Dendritic cell treated with granulocyte-macrophage colony-stimulating factor and Interleukin-4, amounts not matched to agents 40 ng/mL and 50 ng/mL, for 4 days (primary cell): Measurements from ENCODE around the gene ATAD3A.
"Not testable (repeated sequence)": the region's sequence is repeated elsewhere in the genome, so short reads cannot be mapped to it uniquely, and the experiment has no call there.

Source experiments
- H3K27ac Mint-ChIP-seq: one replicate; pipeline ENCODE4 v1.8.0; 2022; ENCODE audit warnings: mild to moderate bottlenecking, mixed read lengths
- H3K27me3 Mint-ChIP-seq: one replicate; pipeline ENCODE4 v1.8.0; 2022; ENCODE audit warnings: mild to moderate bottlenecking, mixed read lengths
- H3K36me3 Mint-ChIP-seq: one replicate; pipeline ENCODE4 v1.8.0; 2022; ENCODE audit warnings: low read depth, mixed read lengths
- H3K4me1 Mint-ChIP-seq: one replicate; pipeline ENCODE4 v1.8.0; 2022; ENCODE audit warnings: low read depth, mixed read lengths
- H3K4me3 Mint-ChIP-seq: one replicate; pipeline ENCODE4 v1.8.0; 2022; ENCODE audit warnings: mild to moderate bottlenecking, moderate library complexity, mixed read lengths
- H3K9me3 Mint-ChIP-seq: one replicate; pipeline ENCODE4 v1.8.0; 2022; ENCODE audit warnings: mixed read lengths
- intact Hi-C: fragments of 100-400 bp; cut with micrococcal nuclease; formaldehyde crosslinking; loops from one replicate; pipeline ENCODE4 v1.15.0; 2022

Gene ATAD3A

DNA sequence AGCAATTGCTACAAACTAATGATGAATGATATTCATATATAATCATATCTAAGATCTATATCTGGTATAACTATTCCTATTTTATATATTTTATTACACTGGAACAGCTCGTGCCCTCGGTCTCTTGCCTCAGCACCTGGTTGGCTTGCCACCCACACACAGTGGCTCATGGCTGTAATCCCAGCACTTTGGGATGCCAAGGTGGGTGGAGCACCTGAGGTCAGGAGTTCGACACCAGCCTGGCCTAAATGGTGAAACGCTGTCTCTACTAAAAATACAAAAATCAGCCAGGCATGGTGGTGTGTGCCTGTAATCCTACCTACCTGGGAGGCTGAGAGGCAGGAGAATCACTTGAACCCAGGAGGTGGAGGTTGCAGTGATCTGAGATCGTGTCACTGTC is 6.2 kb upstream of the ATAD3A start:
- H3K9me3 Mint-ChIP-seq, intact Hi-C loops, H3K27me3 Mint-ChIP-seq, H3K36me3 Mint-ChIP-seq, H3K4me3 Mint-ChIP-seq: not testable (repeated sequence)
- Mint-ChIP-seq H3K27ac (peak overlapping the region; percentile 96), H3K4me1 (peaks cover 16% of the 10 kb centered on the region)

DNA sequence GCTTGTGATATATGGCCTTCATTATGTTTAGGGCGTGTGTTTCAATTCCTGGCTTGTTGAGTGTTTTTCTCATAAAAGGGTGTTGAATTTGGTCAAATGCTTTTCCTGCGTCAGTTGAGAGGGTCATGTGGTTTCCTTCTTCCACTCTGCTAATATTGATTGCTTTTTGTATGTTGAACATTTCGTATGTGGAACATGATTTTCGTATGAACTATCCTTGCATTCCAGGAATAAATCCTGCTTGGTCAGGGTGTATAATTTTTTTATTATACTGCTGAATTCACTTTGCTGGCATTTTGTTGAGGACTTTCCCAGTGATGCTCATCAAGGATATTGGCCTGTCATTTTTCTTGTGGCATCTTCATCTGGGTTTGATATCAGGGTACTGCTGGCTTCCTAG is 4.7 kb upstream of the ATAD3A start:
- no peak overlapping the region for H3K4me3 Mint-ChIP-seq
- no peaks in the 10 kb centered on the region for H3K27me3 Mint-ChIP-seq
- H3K4me1 Mint-ChIP-seq = peaks cover 20% of the 10 kb centered on the region
- no peak overlapping the region for H3K27ac Mint-ChIP-seq
- H3K9me3 Mint-ChIP-seq = no peaks in the 10 kb centered on the region
- intact Hi-C loops = no loop called here
- peaks cover 10% of the 10 kb centered on the region for H3K36me3 Mint-ChIP-seq

DNA sequence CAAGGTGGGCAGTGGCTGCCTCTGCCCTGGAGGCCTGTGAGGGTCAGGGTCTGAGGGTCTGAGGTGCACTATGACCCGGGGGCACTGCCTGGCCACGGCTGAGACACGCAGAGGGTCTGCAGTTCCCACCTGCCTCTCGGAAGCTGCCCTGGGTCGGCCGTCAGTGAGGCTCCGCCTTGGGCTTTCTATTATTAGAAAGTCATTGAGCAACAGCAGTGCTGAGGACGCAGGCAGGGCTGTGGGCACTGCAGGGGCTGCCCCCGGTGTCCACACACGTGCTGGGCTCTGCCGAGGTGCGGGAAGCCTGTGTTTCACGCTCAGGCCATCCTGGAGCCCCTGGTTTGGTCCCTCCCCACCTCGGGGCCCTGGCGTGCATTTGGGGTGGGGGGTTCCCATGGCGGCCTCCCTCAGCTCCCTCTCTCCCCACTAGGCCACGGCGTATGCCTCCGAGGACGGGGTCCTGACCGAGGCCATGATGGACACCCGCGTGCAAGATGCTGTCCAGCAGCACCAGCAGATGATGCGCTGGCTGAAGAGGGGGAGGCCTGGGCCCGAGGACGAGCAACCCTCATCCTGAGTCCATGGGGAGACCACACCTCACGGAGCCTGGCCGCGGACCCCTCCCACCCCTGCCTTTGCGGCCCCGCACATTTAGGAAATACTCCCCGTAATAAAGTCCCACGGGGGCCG is 3.0 kb upstream of the ATAD3A start:
- intact Hi-C loops, H3K9me3 Mint-ChIP-seq, H3K27me3 Mint-ChIP-seq, H3K4me3 Mint-ChIP-seq, H3K27ac Mint-ChIP-seq: not testable (repeated sequence)
- peaks cover 26% of the 10 kb centered on the region for H3K4me1 Mint-ChIP-seq
- H3K36me3 Mint-ChIP-seq = peaks cover 10% of the 10 kb centered on the region

DNA sequence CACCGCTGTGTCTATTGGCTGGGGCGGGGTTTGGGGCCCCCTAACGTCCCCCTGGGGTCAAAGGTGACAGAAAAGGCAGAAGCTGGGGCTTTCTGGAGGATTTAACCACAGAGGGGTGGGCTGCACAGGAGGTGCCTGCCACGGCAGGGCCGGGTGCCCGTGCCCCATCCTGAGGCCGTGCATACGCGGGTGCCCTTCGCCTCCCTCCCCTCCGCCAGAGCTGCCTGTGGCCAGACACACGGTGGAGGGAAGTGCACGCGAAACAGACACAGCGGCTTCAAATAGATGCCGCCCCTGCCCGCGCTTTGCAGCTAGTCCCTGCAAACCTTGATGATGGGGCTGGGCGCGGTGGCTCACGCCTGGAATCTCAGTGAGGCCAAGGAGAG is 2.5 kb upstream of the ATAD3A start:
- H3K4me3 Mint-ChIP-seq, intact Hi-C loops, H3K9me3 Mint-ChIP-seq, H3K27ac Mint-ChIP-seq, H3K27me3 Mint-ChIP-seq: not testable (repeated sequence)
- Mint-ChIP-seq H3K4me1 (peaks cover 27% of the 10 kb centered on the region), H3K36me3 (peaks cover 10% of the 10 kb centered on the region)

DNA sequence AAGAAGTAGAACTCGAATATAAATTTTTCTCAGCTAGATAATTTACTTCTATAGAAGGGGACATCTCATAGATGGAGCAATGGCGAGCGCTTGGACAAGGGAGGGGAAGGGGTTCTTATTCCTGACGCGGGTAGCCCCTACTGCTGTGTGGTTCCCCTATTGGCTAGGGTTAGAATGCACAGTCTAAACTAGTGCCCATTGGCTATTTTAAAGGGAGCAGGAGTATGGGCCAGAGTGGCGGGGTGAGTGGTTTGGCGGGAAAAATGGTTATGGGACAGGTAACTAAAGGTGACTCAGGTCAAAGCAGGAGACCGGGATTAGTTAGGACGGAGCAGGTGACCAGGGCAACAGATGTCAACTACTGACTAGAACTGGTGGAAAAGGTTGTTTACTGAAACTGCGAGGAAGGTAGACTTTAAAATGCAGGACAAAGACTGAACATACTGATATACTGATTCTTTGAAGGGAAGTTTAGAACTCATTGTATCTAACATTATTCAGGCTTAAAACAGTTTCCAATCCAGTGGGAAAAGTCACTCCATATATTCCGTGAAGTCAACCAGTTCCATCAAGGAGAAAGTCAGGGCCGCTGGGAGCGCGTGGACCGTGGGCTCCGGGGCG is 940 bp upstream of the ATAD3A start:
- no peaks in the 10 kb centered on the region for H3K9me3 Mint-ChIP-seq
- H3K4me3 Mint-ChIP-seq = peak overlapping the region; percentile 91
- H3K36me3 Mint-ChIP-seq = peaks cover 22% of the 10 kb centered on the region
- intact Hi-C loops = loop anchor here (5.0 kb wide), 1 partner anchor 106 kb away; the partner anchor contains the start of gene MIB2
- H3K4me1 Mint-ChIP-seq = peaks cover 14% of the 10 kb centered on the region
- H3K27ac Mint-ChIP-seq = peak overlapping the region; percentile 89
- no peaks in the 10 kb centered on the region for H3K27me3 Mint-ChIP-seq

DNA sequence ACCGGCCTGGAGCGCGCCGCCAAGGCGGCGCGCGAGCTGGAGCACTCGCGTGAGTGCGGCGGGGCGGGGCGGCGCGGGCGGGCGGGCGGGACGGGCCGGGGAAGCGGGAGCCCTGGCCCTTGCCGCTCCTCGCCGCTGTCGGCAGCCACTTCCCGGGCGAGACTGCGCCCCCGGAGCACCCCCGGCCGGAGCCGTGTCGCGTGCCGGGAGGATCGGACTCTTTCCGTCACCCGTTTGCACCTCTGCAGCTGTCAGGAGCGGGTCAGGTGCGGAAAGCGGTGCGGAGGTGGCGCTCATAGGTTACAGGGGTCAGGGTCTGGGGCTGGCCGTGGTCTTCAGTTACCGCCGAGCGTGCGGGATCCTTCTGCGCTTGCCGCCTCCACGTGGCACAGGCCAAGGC is 463 bp downstream of the ATAD3A start:
- not testable (repeated sequence) for H3K9me3 Mint-ChIP-seq, H3K27me3 Mint-ChIP-seq
- intact Hi-C loops = loop anchor here (5.0 kb wide), 1 partner anchor 105 kb away; the partner anchor contains the start of gene MIB2
- Mint-ChIP-seq H3K36me3 (peaks cover 34% of the 10 kb centered on the region), H3K4me3 (peak overlapping the region; percentile 72), H3K4me1 (peaks cover 14% of the 10 kb centered on the region), H3K27ac (peak overlapping the region; percentile 89)

DNA sequence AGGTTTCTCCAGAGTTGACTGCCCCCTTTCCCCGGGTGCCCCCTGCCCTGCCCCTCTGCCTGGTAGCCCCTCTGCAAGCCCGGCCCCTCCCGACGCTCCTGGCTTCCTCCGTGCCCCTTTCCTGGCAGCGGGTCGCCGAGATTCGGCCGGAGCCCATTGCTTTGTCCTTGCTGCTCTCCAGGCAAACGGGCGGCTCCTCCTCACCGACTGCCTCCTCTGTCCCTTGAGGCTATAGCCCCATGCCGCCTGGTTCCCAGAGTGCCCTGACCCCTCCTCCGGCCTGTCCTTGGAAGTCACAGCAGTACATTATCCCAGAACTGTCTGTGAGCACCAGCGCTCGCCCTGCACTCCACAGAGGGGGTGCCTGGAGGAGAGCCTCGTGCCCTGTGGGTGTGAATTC is 1.7 kb downstream of the ATAD3A start:
- H3K4me1 Mint-ChIP-seq = peaks cover 14% of the 10 kb centered on the region
- not testable (repeated sequence) for H3K27ac Mint-ChIP-seq, H3K9me3 Mint-ChIP-seq, H3K27me3 Mint-ChIP-seq
- peak overlapping the region; percentile 53 for H3K4me3 Mint-ChIP-seq
- intact Hi-C loops = loop anchor here (5.0 kb wide), 1 partner anchor 104 kb away; the partner anchor contains the start of gene MIB2
- peaks cover 46% of the 10 kb centered on the region for H3K36me3 Mint-ChIP-seq

DNA sequence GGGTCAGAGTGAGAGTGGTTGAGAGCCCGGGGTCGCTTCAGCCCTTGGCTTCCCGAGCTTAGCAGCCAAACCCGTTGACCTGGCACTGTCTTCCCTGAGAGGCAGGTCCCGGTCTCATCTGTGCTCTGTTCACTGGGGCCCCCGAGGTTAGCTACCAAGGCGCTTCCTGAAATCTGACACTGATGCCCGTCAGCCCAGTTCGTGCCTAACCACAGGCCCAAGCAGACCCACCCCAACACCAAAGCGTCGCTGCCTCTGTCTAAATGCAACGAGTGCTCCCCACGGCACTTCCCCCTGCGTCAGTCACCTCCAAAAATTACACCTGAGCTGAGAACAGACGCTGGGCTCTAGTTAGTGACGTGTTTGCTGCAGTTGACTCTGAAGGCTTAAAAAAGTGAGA is 2.4 kb downstream of the ATAD3A start:
- peaks cover 14% of the 10 kb centered on the region for H3K4me1 Mint-ChIP-seq
- H3K4me3 Mint-ChIP-seq, H3K27me3 Mint-ChIP-seq, H3K9me3 Mint-ChIP-seq, H3K27ac Mint-ChIP-seq: not testable (repeated sequence)
- peaks cover 50% of the 10 kb centered on the region for H3K36me3 Mint-ChIP-seq
- intact Hi-C loops = loop anchor here (5.0 kb wide), 1 partner anchor 103 kb away; the partner anchor contains the start of gene MIB2

DNA sequence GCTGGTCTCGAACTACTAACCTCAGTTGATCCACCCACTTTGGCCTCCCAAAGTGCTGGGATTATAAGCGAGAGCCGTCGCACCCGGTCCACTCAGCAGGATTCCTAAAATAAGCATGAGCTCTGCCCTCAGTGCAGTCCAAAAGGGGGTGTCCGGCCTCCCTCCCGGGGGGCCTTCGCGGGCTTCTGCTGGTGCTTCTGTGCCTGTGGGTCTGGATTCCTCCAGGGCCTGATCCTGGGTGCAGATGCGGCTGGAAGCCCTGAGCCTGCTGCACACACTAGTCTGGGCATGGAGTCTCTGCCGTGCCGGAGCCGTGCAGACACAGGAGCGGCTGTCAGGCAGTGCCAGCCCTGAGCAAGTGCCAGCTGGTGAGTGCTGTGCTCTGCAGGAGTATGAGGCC is 5.0 kb downstream of the ATAD3A start:
- H3K27me3 Mint-ChIP-seq, H3K27ac Mint-ChIP-seq, H3K4me3 Mint-ChIP-seq, intact Hi-C loops, H3K9me3 Mint-ChIP-seq, H3K4me1 Mint-ChIP-seq: not testable (repeated sequence)
- peaks cover 67% of the 10 kb centered on the region for H3K36me3 Mint-ChIP-seq

DNA sequence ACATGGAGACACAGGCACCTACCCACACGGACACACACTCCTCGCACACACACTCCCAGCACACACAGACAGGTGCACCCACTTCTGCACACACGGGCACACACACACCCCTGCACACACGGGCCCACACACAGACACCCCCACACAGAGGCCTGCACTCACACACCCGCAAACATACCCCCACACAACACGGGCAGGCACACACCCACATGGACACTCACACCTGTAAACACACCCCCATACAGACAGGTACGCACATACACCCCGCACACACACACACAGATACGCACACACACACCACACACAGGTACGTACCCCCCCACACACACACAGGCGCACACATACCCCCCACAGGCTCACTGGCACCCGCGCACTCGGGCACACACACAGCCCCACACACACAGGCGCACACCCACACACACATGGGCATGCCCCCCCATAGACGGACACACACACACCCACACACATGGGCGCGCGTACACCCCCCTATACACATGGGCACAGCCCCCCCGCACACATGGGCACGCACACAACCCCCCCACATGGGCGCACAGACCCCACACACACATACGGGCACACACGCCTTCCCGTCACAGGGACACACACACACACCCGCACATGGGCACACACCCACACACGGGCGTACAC is 6.1 kb downstream of the ATAD3A start:
- H3K4me3 Mint-ChIP-seq = no peak overlapping the region
- peaks cover 7% of the 10 kb centered on the region for H3K4me1 Mint-ChIP-seq
- intact Hi-C loops = no loop called here
- H3K9me3 Mint-ChIP-seq = no peaks in the 10 kb centered on the region
- H3K27ac Mint-ChIP-seq = no peak overlapping the region
- peaks cover 75% of the 10 kb centered on the region for H3K36me3 Mint-ChIP-seq
- no peaks in the 10 kb centered on the region for H3K27me3 Mint-ChIP-seq

DNA sequence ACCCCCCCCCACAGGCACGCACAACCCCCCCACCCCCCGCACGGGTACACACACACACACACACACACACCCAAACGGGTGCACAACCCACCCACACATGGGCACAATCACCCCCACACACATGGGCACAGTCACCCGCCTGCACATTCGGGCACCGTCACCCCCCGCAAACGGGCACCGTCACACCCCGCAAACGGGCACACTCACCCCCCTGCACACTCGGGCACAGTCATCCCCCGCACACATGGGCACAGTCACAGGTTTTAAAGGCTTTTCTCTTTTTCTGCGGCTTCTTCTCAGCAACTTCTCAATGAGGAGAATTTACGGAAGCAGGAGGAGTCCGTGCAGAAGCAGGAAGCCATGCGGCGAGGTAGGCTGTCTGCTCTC is 6.7 kb downstream of the ATAD3A start:
- H3K4me1 Mint-ChIP-seq, H3K9me3 Mint-ChIP-seq, H3K27me3 Mint-ChIP-seq, H3K4me3 Mint-ChIP-seq, H3K27ac Mint-ChIP-seq, intact Hi-C loops: not testable (repeated sequence)
- H3K36me3 Mint-ChIP-seq = peaks cover 81% of the 10 kb centered on the region

DNA sequence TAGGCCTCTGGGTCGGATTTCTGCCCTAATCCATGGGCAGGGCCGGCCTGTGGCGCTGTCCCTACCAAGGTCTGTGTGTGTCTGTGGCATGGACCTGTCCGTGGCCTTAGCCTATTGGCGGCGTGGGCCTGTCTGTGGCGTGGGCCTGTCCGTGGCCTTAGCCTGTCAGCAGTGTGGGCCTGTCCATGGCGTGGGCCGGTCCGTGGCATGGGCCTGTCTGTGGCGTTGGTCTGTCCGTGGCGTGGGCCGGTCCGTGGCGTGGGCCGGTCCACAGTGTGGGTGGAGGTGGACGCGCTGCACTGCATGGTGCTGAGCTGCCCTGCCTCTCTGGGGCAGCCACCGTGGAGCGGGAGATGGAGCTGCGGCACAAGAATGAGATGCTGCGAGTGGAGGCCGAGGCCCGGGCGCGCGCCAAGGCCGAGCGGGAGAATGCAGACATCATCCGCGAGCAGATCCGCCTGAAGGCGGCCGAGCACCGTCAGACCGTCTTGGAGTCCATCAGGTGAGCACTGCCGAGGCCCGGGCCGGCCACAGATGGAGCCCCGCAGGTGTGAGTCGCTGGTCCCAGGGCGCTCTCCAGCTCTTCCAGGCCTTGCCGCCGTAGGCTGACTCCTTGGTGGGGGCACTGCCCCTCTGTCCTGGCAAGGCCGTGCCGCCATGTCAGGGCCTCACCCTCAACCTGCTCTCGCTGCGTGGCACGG is 8.0 kb downstream of the ATAD3A start:
- H3K9me3 Mint-ChIP-seq, H3K27ac Mint-ChIP-seq, intact Hi-C loops, H3K4me1 Mint-ChIP-seq, H3K4me3 Mint-ChIP-seq, H3K27me3 Mint-ChIP-seq: not testable (repeated sequence)
- peaks cover 89% of the 10 kb centered on the region for H3K36me3 Mint-ChIP-seq

DNA sequence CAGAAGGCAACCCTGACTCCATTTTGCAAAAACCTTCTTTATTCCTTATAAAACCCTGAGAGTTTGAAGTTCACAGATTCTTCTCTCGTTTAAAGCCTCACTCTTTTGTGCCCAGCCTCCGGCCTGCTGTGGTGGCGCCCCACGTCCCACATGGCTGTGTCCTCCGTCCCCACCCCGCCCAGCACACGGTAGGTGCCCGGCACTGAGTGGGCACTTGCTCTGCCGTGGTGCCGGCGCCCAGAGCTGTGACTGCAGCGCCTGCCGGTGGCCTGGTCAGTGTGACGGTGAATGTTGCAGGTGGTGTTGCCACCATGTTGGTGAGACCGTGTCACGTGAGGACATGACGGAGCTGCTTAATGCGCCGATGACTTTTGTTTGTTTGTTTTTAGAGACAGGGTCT is 9.4 kb downstream of the ATAD3A start:
- intact Hi-C loops = no loop called here

DNA sequence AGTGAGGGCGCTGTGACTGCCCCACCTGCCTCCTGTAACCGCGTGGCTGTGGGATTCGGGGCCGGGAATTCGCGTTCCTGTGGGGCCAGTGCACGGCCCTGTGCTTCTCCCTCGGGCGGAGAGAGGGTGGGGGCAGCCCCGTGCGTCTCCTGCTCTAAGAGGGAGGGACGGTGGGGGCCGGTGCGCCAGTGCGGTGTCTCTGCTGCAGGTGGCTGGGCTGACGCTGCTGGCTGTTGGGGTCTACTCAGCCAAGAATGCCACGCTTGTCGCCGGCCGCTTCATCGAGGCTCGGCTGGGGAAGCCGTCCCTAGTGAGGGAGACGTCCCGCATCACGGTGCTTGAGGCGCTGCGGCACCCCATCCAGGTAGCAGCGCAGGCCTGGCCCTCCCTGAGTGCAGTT is 10.6 kb downstream of the ATAD3A start:
- intact Hi-C loops, H3K4me1 Mint-ChIP-seq, H3K9me3 Mint-ChIP-seq, H3K4me3 Mint-ChIP-seq, H3K27me3 Mint-ChIP-seq, H3K27ac Mint-ChIP-seq: not testable (repeated sequence)
- peaks cover 89% of the 10 kb centered on the region for H3K36me3 Mint-ChIP-seq

More for the DNA sequence above, 9.4 kb downstream of the ATAD3A start:
- Mint-ChIP-seq H3K36me3 (peaks cover 90% of the 10 kb centered on the region), H3K27ac (no peak overlapping the region), H3K27me3 (no peaks in the 10 kb centered on the region), H3K9me3 (no peaks in the 10 kb centered on the region), H3K4me3 (no peak overlapping the region), H3K4me1 (no peaks in the 10 kb centered on the region)
